Vagina (tissue), 2 donors: Measurements from ENCODE around the gene SLC5A2. TPM values are rescaled to one million over a fixed set of nuclear protein-coding genes. Genes with fewer than 3 reads are reported as not detected.
"Not testable (repeated sequence)": the region's sequence is repeated elsewhere in the genome, so short reads cannot be mapped to it uniquely, and the experiment has no call there.

ENCODE experiments used
- DNase-seq, 2 donors: peaks; one replicate each; pipeline ENCODE4 v3.0.0-alpha.2; 2017; ENCODE audit errors: extremely low spot score in 2 of 2
- H3K27ac ChIP-seq: fragments of 200-600 bp; sonication (generic); one replicate; pipeline ENCODE4 v1.5.1; 2019
- H3K27me3 ChIP-seq: fragments of 200-600 bp; sonication (generic); one replicate; pipeline ENCODE4 v1.5.1; 2019
- H3K36me3 ChIP-seq, 2 donors: fragments of 200-600 bp; sonication (generic); one replicate each; pipeline ENCODE4 v1.5.1; 2017 to 2019
- H3K4me1 ChIP-seq: fragments of 200-600 bp; sonication (generic); one replicate; pipeline ENCODE4 v1.5.1; 2019
- H3K4me3 ChIP-seq, 2 donors: fragments of 200-600 bp; sonication (generic); 1 replicate in 1 of 2; 2 replicates in 1 of 2; pipeline ENCODE4 v1.5.1; 2016 to 2019
- H3K9me3 ChIP-seq: fragments of 200-600 bp; sonication (generic); one replicate; pipeline ENCODE4 v1.5.1; 2019
- POLR2A ChIP-seq, 2 donors: fragments of 450-650 bp; IDR thresholded peaks; one replicate each; pipeline ENCODE4 v1.6.1; 2017; ENCODE audit warnings: antibody characterized with exemption in 2 of 2, mild to moderate bottlenecking in 2 of 2, moderate library complexity in 2 of 2
- POLR2AphosphoS5 ChIP-seq, 2 donors: sonication (generic); formaldehyde crosslinking; IDR thresholded peaks; one replicate each; pipeline ENCODE4 v1.9.0; 2017; ENCODE audit warnings: antibody characterized with exemption in 2 of 2, mild to moderate bottlenecking in 2 of 2, low read depth in 1 of 2; ENCODE audit not compliant: insufficient read depth in 1 of 2
- intact Hi-C: fragments of 100-400 bp; cut with DNase I; formaldehyde crosslinking; loops from one replicate; pipeline ENCODE4 v1.15.1; 2023
- total RNA-seq: library from RNA; depleted of rRNA; stranded (reverse); fragments of >200 nt; gene quantifications from one replicate; pipeline ENCODE4 v1.2.3, GENCODE V29; 2016
- TF ChIP-seq, protein P1 (sequence below), 3 experiments: fragments of 450-650 bp in 2 of 3; fragments of 200-600 bp in 1 of 3; sonication (generic) in 1 of 3; IDR thresholded peaks; one replicate each; pipeline ENCODE4 v1.5.1; 2017 to 2019; ENCODE audit warnings: antibody characterized with exemption in 3 of 3, mild to moderate bottlenecking in 2 of 3, moderate library complexity in 2 of 3

The SLC5A2 gene
- total RNA-seq, 1 donor from 2014 or later: not detected

DNA sequence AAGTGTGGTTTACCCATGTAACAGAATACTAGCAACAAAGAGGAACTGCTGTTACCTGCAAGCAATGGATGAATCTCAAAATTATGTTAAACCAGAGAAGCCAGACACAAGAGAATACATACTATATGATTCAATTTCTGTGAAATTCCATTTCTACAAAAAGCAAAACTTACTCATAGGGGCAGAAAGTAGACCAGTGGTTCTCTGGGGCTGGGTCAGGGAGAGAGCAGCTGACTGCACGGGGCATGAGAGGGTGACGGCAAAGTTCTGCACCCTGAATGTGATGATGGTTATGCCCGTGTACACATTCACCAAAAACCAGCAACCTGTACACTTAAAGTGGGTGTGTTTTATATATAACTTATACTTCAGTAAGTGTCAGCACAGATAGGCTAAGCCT is 43.4 kb upstream of the SLC5A2 start:
- Histone ChIP-seq H3K36me3 (no peaks in the 10 kb centered on the region), H3K27me3 (no peaks in the 10 kb centered on the region), H3K9me3 (no peaks in the 10 kb centered on the region), H3K4me1 (no peaks in the 10 kb centered on the region), H3K27ac (no peak overlapping the region), H3K4me3 (no peak overlapping the region)
- intact Hi-C loops: no loop called here
- TF ChIP-seq POLR2AphosphoS5 (IDR thresholded peaks at IDR 0.05; ENCODE audit: insufficient read depth in 1 of 2, low read depth in 1 of 2): no peak
- TF ChIP-seq, protein P1, sequence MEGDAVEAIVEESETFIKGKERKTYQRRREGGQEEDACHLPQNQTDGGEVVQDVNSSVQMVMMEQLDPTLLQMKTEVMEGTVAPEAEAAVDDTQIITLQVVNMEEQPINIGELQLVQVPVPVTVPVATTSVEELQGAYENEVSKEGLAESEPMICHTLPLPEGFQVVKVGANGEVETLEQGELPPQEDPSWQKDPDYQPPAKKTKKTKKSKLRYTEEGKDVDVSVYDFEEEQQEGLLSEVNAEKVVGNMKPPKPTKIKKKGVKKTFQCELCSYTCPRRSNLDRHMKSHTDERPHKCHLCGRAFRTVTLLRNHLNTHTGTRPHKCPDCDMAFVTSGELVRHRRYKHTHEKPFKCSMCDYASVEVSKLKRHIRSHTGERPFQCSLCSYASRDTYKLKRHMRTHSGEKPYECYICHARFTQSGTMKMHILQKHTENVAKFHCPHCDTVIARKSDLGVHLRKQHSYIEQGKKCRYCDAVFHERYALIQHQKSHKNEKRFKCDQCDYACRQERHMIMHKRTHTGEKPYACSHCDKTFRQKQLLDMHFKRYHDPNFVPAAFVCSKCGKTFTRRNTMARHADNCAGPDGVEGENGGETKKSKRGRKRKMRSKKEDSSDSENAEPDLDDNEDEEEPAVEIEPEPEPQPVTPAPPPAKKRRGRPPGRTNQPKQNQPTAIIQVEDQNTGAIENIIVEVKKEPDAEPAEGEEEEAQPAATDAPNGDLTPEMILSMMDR (IDR thresholded peaks at IDR 0.05): no peak
- no peak for TF ChIP-seq POLR2A (IDR thresholded peaks at IDR 0.05)
- DNase-seq: no peak

DNA sequence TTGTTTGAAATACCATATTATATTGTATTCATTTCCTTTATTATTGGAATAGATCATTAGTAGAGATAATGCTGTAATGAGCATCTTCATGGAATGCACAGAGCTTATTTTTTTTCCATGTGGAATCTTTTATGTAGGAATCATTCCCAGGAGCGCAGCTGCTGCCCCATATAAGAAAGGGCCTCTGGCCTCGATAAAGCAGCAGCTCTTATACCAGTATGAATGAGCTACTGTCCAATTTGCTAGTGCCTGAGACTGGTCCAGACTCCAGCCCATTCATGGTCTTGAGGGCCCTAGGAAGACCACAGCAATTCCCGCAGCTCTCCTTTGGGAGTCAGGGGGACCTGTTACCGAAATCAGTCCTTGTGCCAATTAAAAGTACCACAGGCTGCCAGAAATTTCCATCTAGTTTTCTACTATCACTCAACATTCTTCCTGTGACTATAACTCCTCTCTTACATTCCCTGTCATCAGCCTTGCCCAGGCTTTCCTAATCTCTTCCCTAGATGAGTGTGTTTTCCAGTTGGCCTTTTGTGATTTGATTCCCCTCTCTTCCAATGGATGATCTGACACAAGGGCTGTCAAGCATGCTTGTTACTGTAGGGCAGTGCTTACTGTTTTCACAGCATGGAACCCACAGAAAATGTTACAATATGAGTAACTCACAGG is 42.3 kb upstream of the SLC5A2 start:
- H3K4me3 ChIP-seq: no peak overlapping the region
- H3K36me3 ChIP-seq: no peaks in the 10 kb centered on the region
- TF ChIP-seq POLR2AphosphoS5 (IDR thresholded peaks at IDR 0.05; ENCODE audit: insufficient read depth in 1 of 2, low read depth in 1 of 2): no peak
- no peak for TF ChIP-seq POLR2A (IDR thresholded peaks at IDR 0.05)
- TF ChIP-seq, protein P1 (IDR thresholded peaks at IDR 0.05): no peak
- H3K27ac ChIP-seq: no peak overlapping the region
- no peak for DNase-seq
- no peaks in the 10 kb centered on the region for H3K4me1 ChIP-seq
- intact Hi-C loops: loop anchor here (5.0 to 10.0 kb wide), 2 partner anchors 256 to 453 kb away; partner anchors contain the start of genes FUS and HSD3B7
- H3K9me3 ChIP-seq: no peaks in the 10 kb centered on the region
- no peaks in the 10 kb centered on the region for H3K27me3 ChIP-seq

DNA sequence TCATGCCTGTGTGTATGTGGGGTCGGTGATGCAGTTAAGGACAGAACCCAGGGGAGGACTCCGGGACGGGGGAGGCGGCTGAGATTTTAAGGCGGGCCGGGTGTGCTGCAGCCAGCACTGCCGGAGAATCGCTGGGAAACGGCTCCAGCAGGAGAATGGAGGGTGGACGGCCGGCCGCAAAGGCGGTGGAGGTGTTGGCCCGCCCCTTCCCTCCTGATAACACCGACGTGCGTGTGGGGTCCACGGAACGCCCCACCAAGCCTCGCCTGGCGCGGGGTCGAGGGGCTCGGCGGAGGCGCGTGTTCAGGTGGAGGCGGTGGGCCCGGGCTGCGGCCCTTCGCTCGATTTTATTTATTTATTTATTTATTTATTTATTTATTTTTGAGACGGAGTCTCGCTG is 41.0 kb upstream of the SLC5A2 start:
- peak overlapping the region; percentile 70 to 82 for H3K4me3 ChIP-seq
- TF ChIP-seq POLR2AphosphoS5 (IDR thresholded peaks at IDR 0.05; ENCODE audit: insufficient read depth in 1 of 2, low read depth in 1 of 2) (no peak), POLR2A (IDR thresholded peaks at IDR 0.05) (no peak)
- TF ChIP-seq, protein P1 (IDR thresholded peaks at IDR 0.05): no peak
- intact Hi-C loops: loop anchor here (5.0 to 10.0 kb wide), 2 partner anchors 257 to 455 kb away; partner anchors contain the start of genes FUS and HSD3B7
- no peaks in the 10 kb centered on the region for H3K27me3 ChIP-seq
- H3K4me1 ChIP-seq: no peaks in the 10 kb centered on the region
- DNase-seq: no peak
- no peaks in the 10 kb centered on the region for H3K36me3 ChIP-seq
- no peaks in the 10 kb centered on the region for H3K9me3 ChIP-seq
- H3K27ac ChIP-seq: peak overlapping the region; percentile 91

DNA sequence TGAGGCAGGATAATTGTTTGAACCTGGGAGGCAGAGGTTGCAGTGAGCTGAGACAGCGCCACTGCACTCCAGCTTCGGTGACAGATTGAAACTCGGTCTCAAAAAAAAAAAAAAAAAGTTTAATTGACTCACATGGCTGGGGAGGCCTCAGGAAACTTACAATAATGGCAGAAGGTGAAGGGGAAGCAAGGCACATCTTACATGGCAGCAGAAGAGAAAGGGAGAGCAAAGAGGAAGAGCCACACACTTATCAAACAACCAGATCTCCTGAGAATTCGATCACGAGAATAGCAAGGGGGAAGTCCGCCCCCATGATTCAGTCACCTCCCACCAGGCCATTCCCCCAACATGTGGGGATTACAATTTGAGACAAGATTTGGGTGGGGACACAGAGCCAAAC is 37.0 kb upstream of the SLC5A2 start:
- H3K27ac ChIP-seq, H3K4me3 ChIP-seq, H3K4me1 ChIP-seq, DNase-seq, H3K9me3 ChIP-seq, H3K27me3 ChIP-seq, H3K36me3 ChIP-seq: not testable (repeated sequence)
- intact Hi-C loops: loop anchor here (10.0 kb wide), 1 partner anchor 261 kb away; the partner anchor contains the start of gene FUS

DNA sequence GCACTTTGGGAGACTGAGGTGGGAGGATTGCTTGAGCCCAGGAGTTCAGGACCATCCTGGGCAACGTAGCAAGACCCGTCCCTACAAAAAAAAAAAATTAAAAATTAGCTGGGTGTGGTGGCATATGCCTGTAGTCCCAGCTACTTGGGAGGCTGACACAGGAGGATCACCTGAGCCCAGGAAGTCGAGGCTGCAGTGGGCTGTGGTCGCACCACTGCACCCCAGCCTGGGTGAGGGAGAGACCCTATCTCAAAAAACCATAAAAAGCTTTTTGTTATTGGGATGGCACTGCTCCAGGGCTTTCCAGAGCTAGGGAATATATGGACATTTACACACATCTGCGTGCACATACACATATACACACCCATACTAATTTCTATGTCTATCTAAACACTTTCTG is 31.7 kb upstream of the SLC5A2 start:
- H3K9me3 ChIP-seq: no peaks in the 10 kb centered on the region
- peaks cover 0 to 4% of the 10 kb centered on the region in 2 donors for H3K36me3 ChIP-seq
- TF ChIP-seq POLR2A (IDR thresholded peaks at IDR 0.05) (no peak), POLR2AphosphoS5 (IDR thresholded peaks at IDR 0.05; ENCODE audit: insufficient read depth in 1 of 2, low read depth in 1 of 2) (no peak)
- TF ChIP-seq, protein P1 (IDR thresholded peaks at IDR 0.05): no peak
- no peak overlapping the region for H3K4me3 ChIP-seq
- H3K27me3 ChIP-seq: no peaks in the 10 kb centered on the region
- no peak for DNase-seq
- intact Hi-C loops: loop anchor here (10.0 kb wide), 1 partner anchor 424 kb away; the partner anchor contains the start of gene ZNF267
- H3K27ac ChIP-seq: peak overlapping the region; percentile 84
- H3K4me1 ChIP-seq: peaks cover 52% of the 10 kb centered on the region
